HL-60/S4 (cell line): ENCODE measurements around the gene FAM98C.

Experiments used
- in situ Hi-C: fragments of 300-500 bp; cut with MboI; formaldehyde crosslinking; loops from 2 replicates; pipeline ENCODE4 v1.14.3; 2022; ENCODE audit warnings: low sequenced_read_pairs

FAM98C gene

GRCh38 chr19:38395381-38396114 is 7.3 kb upstream of the FAM98C start:
- in situ Hi-C loops: no loop called here

DNA sequence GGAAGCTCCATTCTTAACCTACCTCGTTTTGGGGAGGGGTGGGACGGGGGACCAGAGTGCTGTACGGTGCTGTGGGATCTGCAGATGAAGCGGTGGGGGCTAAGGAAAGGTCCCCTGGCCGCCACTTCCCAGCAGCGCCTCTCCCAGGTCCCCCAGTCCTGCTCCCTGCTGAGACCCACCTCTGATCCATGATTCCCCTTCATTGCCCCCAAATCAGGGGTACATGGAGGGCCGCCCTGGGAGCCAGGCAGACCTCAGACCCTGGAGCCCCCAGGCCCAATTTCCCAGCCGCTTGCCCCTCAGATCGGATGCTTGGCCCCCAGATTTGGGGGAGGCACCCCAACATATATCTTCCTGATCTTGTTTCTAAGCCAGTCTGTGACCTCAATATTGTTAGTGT is 3.8 kb upstream of the FAM98C start:
- in situ Hi-C loops: no loop called here

DNA sequence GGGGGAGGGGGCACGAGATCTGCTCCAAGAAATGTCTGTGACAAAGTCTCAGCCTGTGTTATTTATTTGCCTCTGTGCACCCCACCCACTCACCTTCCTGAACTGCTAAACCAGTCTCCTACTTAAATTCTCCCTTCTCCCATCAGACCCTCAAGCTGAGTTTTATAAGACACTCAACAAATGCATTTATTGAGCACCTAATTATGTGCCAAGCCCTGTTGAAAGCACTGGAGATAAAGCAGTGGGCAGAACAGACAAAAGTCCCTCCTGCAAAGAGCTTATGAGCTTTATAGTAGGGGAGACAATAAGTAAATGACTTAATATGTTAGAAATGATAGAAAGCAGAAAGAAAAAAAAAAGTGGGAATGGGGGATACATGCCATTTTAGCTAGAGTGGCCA is 3.4 kb upstream of the FAM98C start:
- in situ Hi-C loops: no loop called here

GRCh38 chr19:38400361-38400760 is 2.5 kb upstream of the FAM98C start:
- in situ Hi-C loops: loop anchor here (10.0 to 25.0 kb wide), 2 partner anchors 234 to 537 kb away; partner anchors contain the start of genes MRPS12 and SARS2

GRCh38 chr19:38401148-38401547 is 1.7 kb upstream of the FAM98C start:
- in situ Hi-C loops: loop anchor here (10.0 to 25.0 kb wide), 2 partner anchors 234 to 536 kb away; partner anchors contain the start of genes MRPS12 and SARS2

DNA sequence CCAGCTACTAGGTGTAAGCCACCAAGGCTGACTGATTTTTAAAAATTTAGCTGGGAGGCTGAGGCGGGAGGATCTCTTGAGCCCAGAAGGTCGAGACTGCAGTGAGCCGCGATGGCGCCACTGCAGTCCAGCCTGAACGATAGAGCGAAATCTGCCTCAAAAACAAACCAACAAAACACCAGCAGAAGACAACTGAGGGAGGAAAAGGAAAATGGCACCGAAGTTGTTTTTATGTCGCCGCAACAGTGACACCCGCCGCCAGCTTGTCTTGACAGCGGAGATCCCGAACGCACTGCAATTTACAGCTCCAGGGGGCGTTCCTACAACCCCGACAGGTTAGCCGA is 298 bp upstream of the FAM98C start:
- in situ Hi-C loops: loop anchor here (10.0 to 25.0 kb wide), 2 partner anchors 232 to 535 kb away; partner anchors contain the start of genes MRPS12 and SARS2

DNA sequence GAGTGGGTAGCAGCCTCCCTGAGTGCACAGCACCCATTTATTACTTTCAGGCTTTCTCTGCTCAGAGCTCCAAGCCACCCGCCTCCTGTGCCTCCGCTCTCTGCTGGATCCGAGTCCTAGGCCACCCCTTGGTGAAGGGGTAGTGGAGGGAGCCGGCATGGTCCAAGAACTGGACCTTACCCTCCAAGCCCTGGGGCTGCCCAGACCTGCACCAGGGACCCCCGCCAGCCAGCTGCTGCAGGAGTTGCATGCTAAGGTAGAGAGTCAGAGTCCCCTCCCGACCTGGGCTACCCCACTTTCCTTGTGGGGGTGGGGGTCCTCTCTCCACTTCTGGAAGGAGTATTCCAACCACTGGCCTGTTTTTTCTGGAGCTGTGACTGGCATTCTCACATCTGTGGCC is 2.0 kb downstream of the FAM98C start:
- in situ Hi-C loops: loop anchor here (10.0 to 25.0 kb wide), 2 partner anchors 230 to 532 kb away; partner anchors contain the start of genes MRPS12 and SARS2

- in situ Hi-C loops: loop anchor here (10.0 to 25.0 kb wide), 2 partner anchors 230 to 532 kb away; partner anchors contain the start of genes MRPS12 and SARS2
These were observed 2.4 kb downstream of the FAM98C start for GRCh38 chr19:38405276-38405675.

GRCh38 chr19:38409631-38410133 is 6.8 kb downstream of the FAM98C start:
- in situ Hi-C loops: loop anchor here (10.0 to 25.0 kb wide), 2 partner anchors 225 to 528 kb away; partner anchors contain the start of genes MRPS12 and SARS2

- in situ Hi-C loops: loop anchor here (25.0 kb wide), 1 partner anchor 527 kb away; the partner anchor contains the start of genes MRPS12 and SARS2
These were observed 7.5 kb downstream of the FAM98C start for GRCh38 chr19:38410407-38410806.

DNA sequence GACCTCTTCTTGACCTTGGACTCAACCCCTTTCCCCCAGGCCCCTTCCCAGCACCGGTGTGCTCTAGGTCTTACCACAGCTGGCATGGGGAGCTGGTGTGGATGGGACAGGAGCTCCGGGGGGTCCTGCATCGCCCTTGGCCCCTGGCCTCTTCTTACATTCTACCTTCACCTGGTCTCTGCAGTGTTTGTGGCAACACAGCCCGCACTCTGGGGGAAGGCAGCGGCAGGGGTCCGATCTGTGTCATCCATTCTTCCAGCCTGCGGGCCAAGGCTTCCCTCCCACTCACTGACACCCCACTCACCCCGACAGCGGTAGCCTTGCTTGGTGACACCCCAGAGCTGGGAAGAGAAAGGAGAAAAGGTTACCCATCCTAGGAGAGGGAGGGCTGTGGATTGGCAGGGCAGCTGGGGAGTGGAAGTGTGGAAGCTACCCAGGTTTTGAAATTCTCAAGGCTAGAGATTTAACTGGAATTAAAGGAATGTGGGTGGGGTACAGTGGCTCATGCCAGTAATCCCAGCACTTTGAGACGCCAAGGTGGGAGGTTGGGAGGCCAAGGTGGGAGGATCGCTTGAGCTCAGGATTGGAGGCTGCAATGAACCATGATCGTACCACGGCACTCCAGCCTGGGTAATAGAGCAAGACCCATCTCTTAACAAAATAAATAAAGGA is 8.3 kb downstream of the FAM98C start:
- in situ Hi-C loops: loop anchor here (25.0 kb wide), 1 partner anchor 526 kb away; the partner anchor contains the start of genes MRPS12 and SARS2

DNA sequence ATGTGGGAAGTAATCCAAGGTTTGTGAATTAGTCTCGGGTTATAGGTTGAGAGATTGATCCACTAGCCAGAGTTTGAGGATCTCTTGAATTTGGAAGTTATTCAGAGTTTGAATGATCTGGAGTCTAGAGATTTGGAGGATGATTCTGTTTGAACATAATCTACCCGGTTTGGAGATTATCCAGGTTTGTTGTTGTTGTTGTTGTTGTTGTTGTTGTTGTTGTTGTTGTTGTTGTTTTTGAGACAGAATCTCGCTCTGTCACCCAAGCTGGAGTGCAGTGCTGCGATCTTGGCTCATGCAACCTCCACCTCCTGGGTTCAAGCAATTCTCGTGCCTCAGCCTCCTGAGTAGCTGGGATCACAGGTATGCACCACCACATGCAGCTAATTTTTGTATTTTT is 9.0 kb downstream of the FAM98C start:
- in situ Hi-C loops: loop anchor here (25.0 kb wide), 1 partner anchor 525 kb away; the partner anchor contains the start of genes MRPS12 and SARS2

GRCh38 chr19:38412491-38412890 is 9.6 kb downstream of the FAM98C start:
- in situ Hi-C loops: loop anchor here (25.0 kb wide), 1 partner anchor 525 kb away; the partner anchor contains the start of genes MRPS12 and SARS2

DNA sequence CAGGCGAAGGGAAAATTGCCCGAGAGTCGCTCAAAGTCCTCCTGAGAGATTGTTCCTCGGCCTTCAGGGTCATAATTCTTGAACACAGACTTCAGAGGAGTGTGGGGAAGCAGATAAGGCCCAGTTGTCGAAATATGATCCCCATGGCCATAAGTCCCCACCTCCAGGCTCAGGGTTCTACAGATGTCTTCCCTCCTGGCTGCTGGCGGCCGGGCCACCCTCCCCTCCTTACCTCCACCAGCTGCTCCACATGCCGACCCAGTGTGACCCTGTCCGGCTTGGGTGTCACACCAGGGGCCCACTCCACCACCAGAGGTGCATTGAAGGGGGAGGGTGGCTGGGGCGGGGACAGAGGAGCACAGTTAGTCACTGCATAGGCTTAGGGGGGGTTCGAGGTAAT is 10.1 kb downstream of the FAM98C start:
- in situ Hi-C loops: loop anchor here (25.0 kb wide), 1 partner anchor 524 kb away; the partner anchor contains the start of genes MRPS12 and SARS2

- in situ Hi-C loops: loop anchor here (25.0 kb wide), 1 partner anchor 524 kb away; the partner anchor contains the start of genes MRPS12 and SARS2
These were observed 10.5 kb downstream of the FAM98C start for GRCh38 chr19:38413416-38413815.

- in situ Hi-C loops: loop anchor here (25.0 kb wide), 1 partner anchor 520 kb away; the partner anchor contains the start of genes MRPS12 and SARS2
These were observed 14.3 kb downstream of the FAM98C start for GRCh38 chr19:38417146-38417543.

DNA sequence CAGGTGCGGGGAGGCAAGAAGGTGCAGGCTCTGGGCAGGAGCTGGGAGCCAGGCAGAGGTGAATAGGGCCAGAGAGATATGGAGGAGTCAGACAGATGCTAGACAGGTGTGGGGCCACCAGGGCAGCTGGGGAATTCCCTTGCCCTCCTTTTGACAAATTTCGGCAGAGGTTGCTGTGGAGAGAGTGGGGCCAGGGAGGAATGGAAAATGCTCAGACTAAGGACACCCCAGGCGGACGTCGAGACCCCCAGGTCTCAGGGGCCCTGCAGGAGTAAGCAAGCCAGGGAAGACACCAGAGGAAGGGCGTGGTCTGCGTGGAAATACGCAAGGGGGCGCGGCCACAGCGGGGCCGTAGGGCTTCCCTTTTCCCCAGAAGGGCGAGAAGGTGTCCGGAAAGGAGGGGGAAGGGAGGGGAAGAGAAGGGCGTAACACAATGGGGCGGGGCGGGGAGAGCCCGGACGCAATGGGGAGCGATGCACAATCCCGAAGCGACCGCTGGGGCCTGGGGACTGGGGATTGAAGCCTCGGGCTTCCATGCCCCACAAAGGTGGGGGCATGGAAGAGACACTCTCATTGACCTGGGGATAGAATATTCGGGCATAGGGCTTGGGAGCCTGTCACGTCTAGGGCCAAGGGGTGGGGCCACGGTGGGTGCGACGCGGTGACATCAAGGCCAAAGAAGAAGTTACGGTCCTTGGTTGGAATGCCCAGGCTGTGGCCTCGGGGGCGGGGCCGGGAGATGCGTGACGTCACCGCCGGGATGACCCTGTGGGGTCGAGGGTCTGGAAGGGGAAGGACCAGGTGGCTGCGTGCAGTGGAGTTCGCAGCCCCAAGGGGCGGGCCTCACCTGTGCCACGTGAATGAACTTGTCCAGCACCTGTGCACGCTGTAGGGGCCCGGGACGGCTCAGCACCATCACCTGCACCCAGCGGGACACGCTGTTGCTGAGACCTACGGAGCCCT is 14.9 kb downstream of the FAM98C start:
- in situ Hi-C loops: loop anchor here (25.0 kb wide), 1 partner anchor 519 kb away; the partner anchor contains the start of genes MRPS12 and SARS2

DNA sequence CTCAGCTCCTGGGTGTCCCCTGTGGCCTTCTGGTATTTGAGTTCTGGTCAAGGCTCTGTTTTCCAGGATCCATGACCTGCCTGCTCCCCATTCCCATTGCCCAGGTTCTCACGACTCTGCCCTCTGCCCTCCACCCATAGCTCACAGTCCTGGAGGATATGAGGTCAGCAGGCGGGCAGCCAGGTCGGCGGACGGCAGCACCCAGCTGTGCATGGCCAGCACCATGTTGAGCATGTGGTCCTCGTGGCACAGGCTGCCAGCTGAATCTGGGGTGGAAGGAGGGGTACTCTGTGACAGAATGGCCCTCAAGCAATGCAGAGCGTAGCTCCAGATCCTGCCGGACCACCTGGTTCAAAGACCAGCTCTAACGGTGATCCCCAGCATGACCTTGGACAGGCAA is 18.0 kb downstream of the FAM98C start:
- in situ Hi-C loops: loop anchor here (25.0 kb wide), 1 partner anchor 516 kb away; the partner anchor contains the start of genes MRPS12 and SARS2

- in situ Hi-C loops: loop anchor here (25.0 kb wide), 1 partner anchor 515 kb away; the partner anchor contains the start of genes MRPS12 and SARS2
These were observed 19.0 kb downstream of the FAM98C start for GRCh38 chr19:38421856-38422255.
